Measurements from ENCODE around the gene SORCS2.

- TF ChIP-seq ZNF561 (tag by site-specific recombination; IDR thresholded peaks at IDR 0.05; ENCODE audit: borderline replicate concordance) (no peak), ZBTB6 (tag by site-specific recombination; IDR thresholded peaks at IDR 0.05) (no peak), ZNF580 (tag by site-specific recombination; IDR thresholded peaks at IDR 0.05) (no peak), ZNF423 (tag by site-specific recombination; IDR thresholded peaks at IDR 0.05) (no peak)
- TF ChIP-seq, protein P1, sequence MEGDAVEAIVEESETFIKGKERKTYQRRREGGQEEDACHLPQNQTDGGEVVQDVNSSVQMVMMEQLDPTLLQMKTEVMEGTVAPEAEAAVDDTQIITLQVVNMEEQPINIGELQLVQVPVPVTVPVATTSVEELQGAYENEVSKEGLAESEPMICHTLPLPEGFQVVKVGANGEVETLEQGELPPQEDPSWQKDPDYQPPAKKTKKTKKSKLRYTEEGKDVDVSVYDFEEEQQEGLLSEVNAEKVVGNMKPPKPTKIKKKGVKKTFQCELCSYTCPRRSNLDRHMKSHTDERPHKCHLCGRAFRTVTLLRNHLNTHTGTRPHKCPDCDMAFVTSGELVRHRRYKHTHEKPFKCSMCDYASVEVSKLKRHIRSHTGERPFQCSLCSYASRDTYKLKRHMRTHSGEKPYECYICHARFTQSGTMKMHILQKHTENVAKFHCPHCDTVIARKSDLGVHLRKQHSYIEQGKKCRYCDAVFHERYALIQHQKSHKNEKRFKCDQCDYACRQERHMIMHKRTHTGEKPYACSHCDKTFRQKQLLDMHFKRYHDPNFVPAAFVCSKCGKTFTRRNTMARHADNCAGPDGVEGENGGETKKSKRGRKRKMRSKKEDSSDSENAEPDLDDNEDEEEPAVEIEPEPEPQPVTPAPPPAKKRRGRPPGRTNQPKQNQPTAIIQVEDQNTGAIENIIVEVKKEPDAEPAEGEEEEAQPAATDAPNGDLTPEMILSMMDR (tag by site-specific recombination; IDR thresholded peaks at IDR 0.05): no peak
- TF ChIP-seq, protein P2, sequence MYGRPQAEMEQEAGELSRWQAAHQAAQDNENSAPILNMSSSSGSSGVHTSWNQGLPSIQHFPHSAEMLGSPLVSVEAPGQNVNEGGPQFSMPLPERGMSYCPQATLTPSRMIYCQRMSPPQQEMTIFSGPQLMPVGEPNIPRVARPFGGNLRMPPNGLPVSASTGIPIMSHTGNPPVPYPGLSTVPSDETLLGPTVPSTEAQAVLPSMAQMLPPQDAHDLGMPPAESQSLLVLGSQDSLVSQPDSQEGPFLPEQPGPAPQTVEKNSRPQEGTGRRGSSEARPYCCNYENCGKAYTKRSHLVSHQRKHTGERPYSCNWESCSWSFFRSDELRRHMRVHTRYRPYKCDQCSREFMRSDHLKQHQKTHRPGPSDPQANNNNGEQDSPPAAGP (tag by site-specific recombination; IDR thresholded peaks at IDR 0.05): no peak
- TF ChIP-seq, protein P3, sequence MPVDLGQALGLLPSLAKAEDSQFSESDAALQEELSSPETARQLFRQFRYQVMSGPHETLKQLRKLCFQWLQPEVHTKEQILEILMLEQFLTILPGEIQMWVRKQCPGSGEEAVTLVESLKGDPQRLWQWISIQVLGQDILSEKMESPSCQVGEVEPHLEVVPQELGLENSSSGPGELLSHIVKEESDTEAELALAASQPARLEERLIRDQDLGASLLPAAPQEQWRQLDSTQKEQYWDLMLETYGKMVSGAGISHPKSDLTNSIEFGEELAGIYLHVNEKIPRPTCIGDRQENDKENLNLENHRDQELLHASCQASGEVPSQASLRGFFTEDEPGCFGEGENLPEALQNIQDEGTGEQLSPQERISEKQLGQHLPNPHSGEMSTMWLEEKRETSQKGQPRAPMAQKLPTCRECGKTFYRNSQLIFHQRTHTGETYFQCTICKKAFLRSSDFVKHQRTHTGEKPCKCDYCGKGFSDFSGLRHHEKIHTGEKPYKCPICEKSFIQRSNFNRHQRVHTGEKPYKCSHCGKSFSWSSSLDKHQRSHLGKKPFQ (tag by site-specific recombination; IDR thresholded peaks at IDR 0.05): no peak
- TF ChIP-seq, protein P4, sequence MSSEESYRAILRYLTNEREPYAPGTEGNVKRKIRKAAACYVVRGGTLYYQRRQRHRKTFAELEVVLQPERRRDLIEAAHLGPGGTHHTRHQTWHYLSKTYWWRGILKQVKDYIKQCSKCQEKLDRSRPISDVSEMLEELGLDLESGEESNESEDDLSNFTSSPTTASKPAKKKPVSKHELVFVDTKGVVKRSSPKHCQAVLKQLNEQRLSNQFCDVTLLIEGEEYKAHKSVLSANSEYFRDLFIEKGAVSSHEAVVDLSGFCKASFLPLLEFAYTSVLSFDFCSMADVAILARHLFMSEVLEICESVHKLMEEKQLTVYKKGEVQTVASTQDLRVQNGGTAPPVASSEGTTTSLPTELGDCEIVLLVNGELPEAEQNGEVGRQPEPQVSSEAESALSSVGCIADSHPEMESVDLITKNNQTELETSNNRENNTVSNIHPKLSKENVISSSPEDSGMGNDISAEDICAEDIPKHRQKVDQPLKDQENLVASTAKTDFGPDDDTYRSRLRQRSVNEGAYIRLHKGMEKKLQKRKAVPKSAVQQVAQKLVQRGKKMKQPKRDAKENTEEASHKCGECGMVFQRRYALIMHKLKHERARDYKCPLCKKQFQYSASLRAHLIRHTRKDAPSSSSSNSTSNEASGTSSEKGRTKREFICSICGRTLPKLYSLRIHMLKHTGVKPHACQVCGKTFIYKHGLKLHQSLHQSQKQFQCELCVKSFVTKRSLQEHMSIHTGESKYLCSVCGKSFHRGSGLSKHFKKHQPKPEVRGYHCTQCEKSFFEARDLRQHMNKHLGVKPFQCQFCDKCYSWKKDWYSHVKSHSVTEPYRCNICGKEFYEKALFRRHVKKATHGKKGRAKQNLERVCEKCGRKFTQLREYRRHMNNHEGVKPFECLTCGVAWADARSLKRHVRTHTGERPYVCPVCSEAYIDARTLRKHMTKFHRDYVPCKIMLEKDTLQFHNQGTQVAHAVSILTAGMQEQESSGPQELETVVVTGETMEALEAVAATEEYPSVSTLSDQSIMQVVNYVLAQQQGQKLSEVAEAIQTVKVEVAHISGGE (tag by site-specific recombination; conservative IDR thresholded peaks at IDR 0.05; ENCODE audit: low read depth): no peak
These were observed 403.7 kb downstream of the SORCS2 start for GRCh38 chr4:7595934-7596461.

All from HEK293 (cell line).